HepG2 (cell line): ENCODE data around the gene PPP2R5D. TPM values are rescaled to one million over a fixed set of nuclear protein-coding genes. Genes with fewer than 3 reads are reported as not detected.

Experiments used
- BCLAF1 ChIP-seq: fragments of 450-650 bp; IDR thresholded peaks from 2 replicates; pipeline ENCODE4 v1.6.1; 2017; ENCODE audit warnings: mild to moderate bottlenecking
- CENPX ChIP-seq: sonication (generic); formaldehyde crosslinking; IDR thresholded peaks from 2 replicates; pipeline ENCODE4 v1.9.0; 2021; ENCODE audit warnings: mild to moderate bottlenecking, missing genetic modification reagents, moderate library complexity
- GATAD2A ChIP-seq: IDR thresholded peaks from 2 replicates; pipeline ENCODE4 v1.6.1; 2016
- HNF4A ChIP-seq: sonication (generic); formaldehyde crosslinking; IDR thresholded peaks from 2 replicates; pipeline ENCODE4 v1.4.0; 2020; ENCODE audit warnings: missing genetic modification reagents
- IKZF1 ChIP-seq: fragments of 450-650 bp; IDR thresholded peaks from 2 replicates; pipeline ENCODE4 v1.7.1; 2016
- JUND ChIP-seq: sonication (generic); formaldehyde crosslinking; IDR thresholded peaks from 2 replicates; pipeline ENCODE4 v1.8.0; 2022; ENCODE audit warnings: mild to moderate bottlenecking, missing genetic modification reagents
- MED13 ChIP-seq: sonication (generic); formaldehyde crosslinking; IDR thresholded peaks from 2 replicates; pipeline ENCODE4 v1.5.0; 2020; ENCODE audit warnings: missing genetic modification reagents
- NFKB2 ChIP-seq: sonication (generic); formaldehyde crosslinking; IDR thresholded peaks from 2 replicates; pipeline ENCODE4 v1.4.0; 2020; ENCODE audit warnings: missing genetic modification reagents, borderline replicate concordance
- PAF1 ChIP-seq: IDR thresholded peaks from 2 replicates; pipeline ENCODE4 v1.6.1; 2016; ENCODE audit warnings: missing genetic modification reagents, missing compliant biosample characterization
- PRDM4 ChIP-seq: sonication (generic); formaldehyde crosslinking; IDR thresholded peaks from 2 replicates; pipeline ENCODE4 v1.9.0; 2021; ENCODE audit warnings: missing genetic modification reagents, borderline replicate concordance
- PRMT3 ChIP-seq: sonication (generic); formaldehyde crosslinking; IDR thresholded peaks from 2 replicates; pipeline ENCODE4 v1.8.1; 2022; ENCODE audit warnings: low read depth, mild to moderate bottlenecking, moderate library complexity, missing genetic modification reagents, borderline replicate concordance
- RAD21 ChIP-seq: fragments of 450-650 bp; formaldehyde crosslinking; IDR thresholded peaks from 2 replicates; pipeline ENCODE4 v1.5.0; 2020; ENCODE audit warnings: mild to moderate bottlenecking
- SATB2 ChIP-seq: sonication (generic); formaldehyde crosslinking; IDR thresholded peaks from 2 replicates; pipeline ENCODE4 v1.5.0; 2020; ENCODE audit warnings: missing genetic modification reagents
- SOX6 ChIP-seq, 2 experiments: fragments of 450-650 bp in 1 of 2; sonication (generic) in 1 of 2; formaldehyde crosslinking in 1 of 2; IDR thresholded peaks; 2 replicates each; pipeline versions ENCODE4 v1.4.0 to v1.6.1; 2017 to 2020; ENCODE audit warnings: antibody characterized with exemption in 1 of 2, mild to moderate bottlenecking in 1 of 2, missing genetic modification reagents in 1 of 2
- SP2 ChIP-seq: sonication (generic); formaldehyde crosslinking; IDR thresholded peaks from 2 replicates; pipeline ENCODE4 v1.5.1; 2020; ENCODE audit warnings: mild to moderate bottlenecking, missing genetic modification reagents
- TERF1 ChIP-seq: sonication (generic); formaldehyde crosslinking; IDR thresholded peaks from 2 replicates; pipeline ENCODE4 v1.8.0; 2022; ENCODE audit warnings: mild to moderate bottlenecking, missing genetic modification reagents, moderate library complexity
- ZBTB10 ChIP-seq: sonication (generic); formaldehyde crosslinking; IDR thresholded peaks from 2 replicates; pipeline ENCODE4 v1.4.0; 2020; ENCODE audit warnings: missing genetic modification reagents, borderline replicate concordance
- ZNF253 ChIP-seq: sonication (generic); formaldehyde crosslinking; IDR thresholded peaks from 2 replicates; pipeline ENCODE4 v1.8.0; 2022; ENCODE audit warnings: mild to moderate bottlenecking, missing genetic modification reagents, borderline replicate concordance
- ZNF329 ChIP-seq: sonication (generic); formaldehyde crosslinking; IDR thresholded peaks from 2 replicates; pipeline ENCODE4 v1.9.0; 2021; ENCODE audit warnings: low read depth, mild to moderate bottlenecking, missing genetic modification reagents
- ZNF720 ChIP-seq: sonication (generic); formaldehyde crosslinking; IDR thresholded peaks from 2 replicates; pipeline ENCODE4 v1.4.0; 2020; ENCODE audit warnings: missing genetic modification reagents
- polyA plus RNA-seq, 8 experiments: library from polyadenylated mRNA; depleted of rRNA in 3 of 8; stranded (reverse) in 7 of 8; unstranded in 1 of 8; fragments of >200 nt; fragmentation: Illumina TruSeq in 4 of 8; extraction: Trizol in 4 of 8; gene quantifications; 2 replicates each; pipeline versions ENCODE4 v1.2.1 to v1.2.3, GENCODE V29; 2011 to 2016; ENCODE audit warnings: low read depth in 4 of 8, missing spikeins in 1 of 8, mixed read lengths in 1 of 8; ENCODE audit not compliant: insufficient read depth in 1 of 8
- total RNA-seq, 5 experiments: library from RNA; depleted of rRNA; stranded (reverse); fragments of >200 nt; fragmentation: Illumina TruSeq; extraction: Trizol; gene quantifications; 2 replicates each; pipeline ENCODE4 v1.2.3, GENCODE V29; 2016; ENCODE audit warnings: low read depth in 1 of 5

Gene PPP2R5D
- total and polyA plus RNA-seq, 2 of the 13 experiments (the other 11 are each of a cell fraction or from before 2014, with no cell fraction given) = 53.7 to 60.4 TPM

- TF ChIP-seq ZNF253 (CRISPR knock-in tag) (peak; percentile 81; the same call in 1 of the 2 replicates), ZNF329 (CRISPR knock-in tag) (no peak), IKZF1 (no peak), MED13 (CRISPR knock-in tag) (peak; percentile 57; the same call in 1 of the 2 replicates), BCLAF1 (no peak), SATB2 (CRISPR knock-in tag) (0 out of 2 replicates have a peak, but pooled peaks have one; percentile 27), ZBTB10 (no peak; the same call in 1 of the 2 replicates), TERF1 (no peak), SOX6 (IDR thresholded peaks at IDR 0.05) (no peak), SOX6 (CRISPR knock-in tag; IDR thresholded peaks at IDR 0.05) (peak; percentile 66; the same call in 1 of the 2 replicates), PAF1 (CRISPR knock-in tag) (no peak; the same call in 1 of the 2 replicates), CENPX (CRISPR knock-in tag) (no peak), NFKB2 (CRISPR knock-in tag) (peak; percentile 50; the same call in 1 of the 2 replicates), GATAD2A (CRISPR knock-in tag) (0 out of 2 replicates have a peak, but pooled peaks have one; percentile 12), PRMT3 (no peak), SP2 (peak; percentile 78), HNF4A (peak; percentile 24; the same call in 1 of the 2 replicates), JUND (CRISPR knock-in tag) (peak; percentile 40; the same call in 1 of the 2 replicates), ZNF720 (no peak), PRDM4 (CRISPR knock-in tag) (no peak), RAD21 (peak; percentile 48; the same call in 1 of the 2 replicates)
Observed at GRCh38 chr6:43021270-43022047, 37.1 kb downstream of the PPP2R5D start, which contains the start of gene RRP36 (continued).
